OCI-LY1 (cell line): ENCODE results near the gene IKZF2.

Experiments
- H2AFZ ChIP-seq: fragments of 200-600 bp; sonication (generic), shearing (Covaris generic); 2 replicates; pipeline ENCODE4 v1.6.0; 2014; ENCODE audit warnings: antibody characterized with exemption, mild to moderate bottlenecking, low read length
- H3F3A ChIP-seq: fragments of 200-600 bp; sonication (generic), shearing (Covaris generic); 2 replicates; pipeline ENCODE4 v1.6.0; 2014; ENCODE audit warnings: mild to moderate bottlenecking, antibody characterized with exemption, low read length, moderate library complexity; ENCODE audit not compliant: insufficient read depth
- H3K27ac ChIP-seq: fragments of 200-600 bp; sonication (generic); 2 replicates; pipeline ENCODE4 v1.5.1; 2014; ENCODE audit warnings: low read length, mixed run types, mild to moderate bottlenecking, low read depth; ENCODE audit not compliant: poor library complexity, severe bottlenecking
- H3K27me3 ChIP-seq: fragments of 200-600 bp; sonication (generic); 2 replicates; pipeline ENCODE4 v1.6.0; 2014; ENCODE audit warnings: antibody characterized with exemption, mild to moderate bottlenecking, low read length, moderate library complexity; ENCODE audit not compliant: insufficient read depth
- H3K36me3 ChIP-seq: fragments of 200-600 bp; sonication (generic); 2 replicates; pipeline ENCODE4 v1.6.1; 2014; ENCODE audit warnings: mild to moderate bottlenecking, antibody characterized with exemption, low read length, moderate library complexity, mixed read lengths; ENCODE audit not compliant: insufficient read depth
- H3K4me1 ChIP-seq: fragments of 200-600 bp; sonication (generic); 2 replicates; pipeline ENCODE4 v1.5.1; 2014; ENCODE audit warnings: mild to moderate bottlenecking, low read length, moderate library complexity; ENCODE audit not compliant: insufficient read depth, severe bottlenecking
- H3K4me2 ChIP-seq: fragments of 200-600 bp; sonication (generic), shearing (Covaris generic); 2 replicates; pipeline ENCODE4 v1.6.1; 2014; ENCODE audit warnings: low read length
- H3K4me3 ChIP-seq: fragments of 200-600 bp; sonication (generic); 2 replicates; pipeline ENCODE4 v1.5.1; 2014; ENCODE audit warnings: low read length, low read depth, mild to moderate bottlenecking, mixed read lengths; ENCODE audit not compliant: poor library complexity, severe bottlenecking
- H3K79me2 ChIP-seq: fragments of 200-600 bp; shearing (Covaris generic); 2 replicates; pipeline ENCODE4 v1.6.1; 2016; ENCODE audit warnings: mixed run types, low read length, mixed read lengths; ENCODE audit not compliant: insufficient read depth
- H3K9ac ChIP-seq: fragments of 200-600 bp; sonication (generic), shearing (Covaris generic); 2 replicates; pipeline ENCODE4 v1.6.1; 2014; ENCODE audit warnings: mild to moderate bottlenecking, low read length, mixed read lengths
- H3K9me2 ChIP-seq: fragments of 200-600 bp; sonication (generic), shearing (Covaris generic); 2 replicates; pipeline ENCODE4 v1.6.1; 2014; ENCODE audit warnings: low read depth, mild to moderate bottlenecking, low read length, mixed read lengths
- H3K9me3 ChIP-seq: fragments of 200-600 bp; shearing (Covaris generic); 2 replicates; pipeline ENCODE4 v1.6.1; 2014; ENCODE audit warnings: low read length, mixed read lengths
- H4K20me1 ChIP-seq: fragments of 200-600 bp; sonication (generic), shearing (Covaris generic); 2 replicates; pipeline ENCODE4 v1.6.0; 2016; ENCODE audit warnings: mild to moderate bottlenecking, low read length; ENCODE audit not compliant: insufficient read depth
- CTCF ChIP-seq: fragments of 200-600 bp; sonication (generic), shearing (Covaris generic); IDR thresholded peaks from 2 replicates; pipeline ENCODE4 v1.5.1; 2017; ENCODE audit warnings: mild to moderate bottlenecking, antibody characterized with exemption, low read length, moderate library complexity, mixed read lengths
- EZH2 ChIP-seq: fragments of 200-600 bp; sonication (generic), shearing (Covaris generic); IDR thresholded peaks from 2 replicates; pipeline ENCODE4 v1.8.0; 2017; ENCODE audit warnings: borderline replicate concordance, mixed run types, mild to moderate bottlenecking, antibody characterized with exemption, low read length, moderate library complexity, mixed read lengths

The IKZF2 gene

GRCh38 chr2:212974692-212975091, 176.7 kb downstream of the IKZF2 start:
- H3K4me1 ChIP-seq, result no peaks in the 10 kb centered on the region

GRCh38 chr2:212973347-212973746, 178.1 kb downstream of the IKZF2 start:
- Histone ChIP-seq H2AFZ (no peak overlapping the region), H3F3A (no peaks in the 10 kb centered on the region), H4K20me1 (no peaks in the 10 kb centered on the region), H3K9me2 (no peaks in the 10 kb centered on the region), H3K4me1 (no peaks in the 10 kb centered on the region), H3K79me2 (no peaks in the 10 kb centered on the region), H3K36me3 (peaks cover 94% of the 10 kb centered on the region), H3K4me3 (no peak overlapping the region), H3K4me2 (no peak overlapping the region), H3K27me3 (no peaks in the 10 kb centered on the region), H3K9me3 (no peaks in the 10 kb centered on the region), H3K27ac (no peak overlapping the region), H3K9ac (no peak overlapping the region)
- no peak for TF ChIP-seq EZH2

More at GRCh38 chr2:212974692-212975091, 176.7 kb downstream of the IKZF2 start:
- peaks cover 94% of the 10 kb centered on the region for H3K36me3 ChIP-seq
- H3K27me3 ChIP-seq, result no peaks in the 10 kb centered on the region
- no peak overlapping the region for H3K27ac ChIP-seq
- no peak overlapping the region for H3K9ac ChIP-seq
- no peaks in the 10 kb centered on the region for H4K20me1 ChIP-seq
- H3K4me3 ChIP-seq, result no peak overlapping the region
- no peaks in the 10 kb centered on the region for H3K79me2 ChIP-seq
- H2AFZ ChIP-seq, result no peak overlapping the region
- no peaks in the 10 kb centered on the region for H3F3A ChIP-seq
- no peaks in the 10 kb centered on the region for H3K9me3 ChIP-seq
- no peak for TF ChIP-seq EZH2
- TF ChIP-seq CTCF, result no peak
- H3K9me2 ChIP-seq, result no peaks in the 10 kb centered on the region
- no peak overlapping the region for H3K4me2 ChIP-seq

GRCh38 chr2:212970132-212970531, 181.3 kb downstream of the IKZF2 start:
- Histone ChIP-seq H3K27me3 (no peaks in the 10 kb centered on the region), H3K9ac (no peak overlapping the region), H2AFZ (no peak overlapping the region), H3F3A (no peaks in the 10 kb centered on the region), H3K36me3 (peaks cover 95% of the 10 kb centered on the region), H3K79me2 (no peaks in the 10 kb centered on the region), H4K20me1 (no peaks in the 10 kb centered on the region), H3K4me1 (no peaks in the 10 kb centered on the region), H3K9me3 (no peaks in the 10 kb centered on the region), H3K9me2 (no peaks in the 10 kb centered on the region), H3K27ac (no peak overlapping the region), H3K4me3 (no peak overlapping the region), H3K4me2 (no peak overlapping the region)
- TF ChIP-seq EZH2 (no peak), CTCF (no peak)

- H3K27me3 ChIP-seq, result no peaks in the 10 kb centered on the region
- no peak overlapping the region for H2AFZ ChIP-seq
- no peak overlapping the region for H3K4me3 ChIP-seq
- H3K4me1 ChIP-seq, result no peaks in the 10 kb centered on the region
- peaks cover 88% of the 10 kb centered on the region for H3K36me3 ChIP-seq
- H3K9me2 ChIP-seq, result no peaks in the 10 kb centered on the region
- H3F3A ChIP-seq, result no peaks in the 10 kb centered on the region
- no peaks in the 10 kb centered on the region for H3K9me3 ChIP-seq
- no peak overlapping the region for H3K27ac ChIP-seq
- H3K4me2 ChIP-seq, result no peak overlapping the region
- no peaks in the 10 kb centered on the region for H4K20me1 ChIP-seq
- no peak overlapping the region for H3K9ac ChIP-seq
- H3K79me2 ChIP-seq, result no peaks in the 10 kb centered on the region
- TF ChIP-seq EZH2, result no peak
- no peak for TF ChIP-seq CTCF
These were observed 182.9 kb downstream of the IKZF2 start for GRCh38 chr2:212968284-212969081.
